Measurements from ENCODE around the gene EPN1. TPM values are rescaled to one million over a fixed set of nuclear protein-coding genes. Genes with fewer than 3 reads are reported as not detected.

Gene EPN1
- total RNA-seq, 6 experiments from 2014 or later = 176 to 191 (median 185) TPM

DNA sequence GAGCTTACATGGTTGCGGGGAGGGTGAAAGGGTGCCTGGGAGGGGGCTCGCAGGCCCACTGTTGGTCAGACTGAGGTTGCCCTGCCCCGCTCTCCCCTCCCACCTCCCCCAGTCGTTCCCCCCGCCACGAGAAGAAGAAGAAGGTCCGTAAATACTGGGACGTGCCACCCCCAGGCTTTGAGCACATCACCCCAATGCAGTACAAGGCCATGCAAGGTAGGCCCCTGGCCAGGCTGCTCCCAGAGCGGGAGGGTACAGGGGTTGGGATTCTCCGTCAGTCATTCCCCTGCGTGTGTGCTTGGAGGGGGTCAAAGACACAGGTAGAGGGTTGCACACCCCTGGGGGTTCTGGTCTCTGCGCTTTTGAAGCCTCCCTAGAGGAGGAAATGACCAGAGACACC lies 14.6 kb upstream of the EPN1 start:
- no peak overlapping the region for H3K4me3 Mint-ChIP-seq
- H3K27ac Mint-ChIP-seq = no peak overlapping the region
- TF ChIP-seq, protein P1, sequence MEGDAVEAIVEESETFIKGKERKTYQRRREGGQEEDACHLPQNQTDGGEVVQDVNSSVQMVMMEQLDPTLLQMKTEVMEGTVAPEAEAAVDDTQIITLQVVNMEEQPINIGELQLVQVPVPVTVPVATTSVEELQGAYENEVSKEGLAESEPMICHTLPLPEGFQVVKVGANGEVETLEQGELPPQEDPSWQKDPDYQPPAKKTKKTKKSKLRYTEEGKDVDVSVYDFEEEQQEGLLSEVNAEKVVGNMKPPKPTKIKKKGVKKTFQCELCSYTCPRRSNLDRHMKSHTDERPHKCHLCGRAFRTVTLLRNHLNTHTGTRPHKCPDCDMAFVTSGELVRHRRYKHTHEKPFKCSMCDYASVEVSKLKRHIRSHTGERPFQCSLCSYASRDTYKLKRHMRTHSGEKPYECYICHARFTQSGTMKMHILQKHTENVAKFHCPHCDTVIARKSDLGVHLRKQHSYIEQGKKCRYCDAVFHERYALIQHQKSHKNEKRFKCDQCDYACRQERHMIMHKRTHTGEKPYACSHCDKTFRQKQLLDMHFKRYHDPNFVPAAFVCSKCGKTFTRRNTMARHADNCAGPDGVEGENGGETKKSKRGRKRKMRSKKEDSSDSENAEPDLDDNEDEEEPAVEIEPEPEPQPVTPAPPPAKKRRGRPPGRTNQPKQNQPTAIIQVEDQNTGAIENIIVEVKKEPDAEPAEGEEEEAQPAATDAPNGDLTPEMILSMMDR (IDR thresholded peaks at IDR 0.05) = no peak
- H3K27me3 Mint-ChIP-seq (ENCODE audit: insufficient read depth) = peaks cover 5% of the 10 kb centered on the region
- peaks cover 35% of the 10 kb centered on the region for H3K4me1 Mint-ChIP-seq (ENCODE audit: low read depth)
- no peak for DNase-seq
- no peaks in the 10 kb centered on the region for H3K9me3 Mint-ChIP-seq
- peaks cover 26% of the 10 kb centered on the region for H3K36me3 Mint-ChIP-seq (ENCODE audit: low read depth)

DNA sequence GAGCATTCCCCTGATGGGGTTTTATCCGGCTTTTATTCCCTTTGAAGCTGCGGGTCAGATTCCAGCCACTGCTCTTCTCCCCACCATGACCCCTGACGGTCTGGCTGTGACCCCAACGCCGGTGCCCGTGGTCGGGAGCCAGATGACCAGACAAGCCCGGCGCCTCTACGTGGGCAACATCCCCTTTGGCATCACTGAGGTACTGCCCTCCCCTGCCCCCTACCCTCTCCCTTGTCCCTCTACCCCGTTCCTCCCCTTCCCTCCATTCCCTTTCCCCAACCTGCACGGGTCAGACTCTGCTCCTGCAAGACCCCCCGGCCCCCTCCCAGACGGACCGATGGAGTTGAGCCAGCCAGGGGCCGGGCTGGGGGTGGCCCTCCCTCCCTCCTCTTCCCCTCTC lies 14.0 kb upstream of the EPN1 start:
- Mint-ChIP-seq H3K27ac (no peak overlapping the region), H3K36me3 (ENCODE audit: low read depth) (peaks cover 20% of the 10 kb centered on the region), H3K4me3 (no peak overlapping the region), H3K27me3 (ENCODE audit: insufficient read depth) (peaks cover 4% of the 10 kb centered on the region), H3K4me1 (ENCODE audit: low read depth) (peaks cover 31% of the 10 kb centered on the region), H3K9me3 (no peaks in the 10 kb centered on the region)
- no peak for DNase-seq
- TF ChIP-seq, protein P1 (IDR thresholded peaks at IDR 0.05) = no peak

DNA sequence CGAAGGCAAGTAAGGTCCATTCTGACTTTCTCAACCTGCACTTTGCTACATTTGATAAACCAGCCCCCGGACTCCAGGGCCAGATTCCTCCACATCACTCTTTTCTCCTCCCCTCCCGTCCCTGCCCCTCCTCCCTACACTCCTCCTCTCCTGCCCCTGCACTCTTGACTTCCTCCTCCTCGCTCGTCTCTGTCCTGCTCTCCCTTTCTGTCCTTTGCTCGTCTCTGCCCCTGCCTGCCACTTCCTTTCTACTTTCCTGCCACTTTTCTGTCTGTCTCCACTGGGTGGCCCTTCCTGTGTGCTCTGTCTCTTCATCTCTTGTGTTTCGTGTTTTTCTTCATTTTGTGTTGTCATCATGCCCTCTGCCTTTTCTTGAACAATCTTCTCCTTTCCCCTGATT lies 13.2 kb upstream of the EPN1 start:
- Mint-ChIP-seq H3K4me1 (ENCODE audit: low read depth) (peaks cover 23% of the 10 kb centered on the region), H3K36me3 (ENCODE audit: low read depth) (peaks cover 16% of the 10 kb centered on the region)

DNA sequence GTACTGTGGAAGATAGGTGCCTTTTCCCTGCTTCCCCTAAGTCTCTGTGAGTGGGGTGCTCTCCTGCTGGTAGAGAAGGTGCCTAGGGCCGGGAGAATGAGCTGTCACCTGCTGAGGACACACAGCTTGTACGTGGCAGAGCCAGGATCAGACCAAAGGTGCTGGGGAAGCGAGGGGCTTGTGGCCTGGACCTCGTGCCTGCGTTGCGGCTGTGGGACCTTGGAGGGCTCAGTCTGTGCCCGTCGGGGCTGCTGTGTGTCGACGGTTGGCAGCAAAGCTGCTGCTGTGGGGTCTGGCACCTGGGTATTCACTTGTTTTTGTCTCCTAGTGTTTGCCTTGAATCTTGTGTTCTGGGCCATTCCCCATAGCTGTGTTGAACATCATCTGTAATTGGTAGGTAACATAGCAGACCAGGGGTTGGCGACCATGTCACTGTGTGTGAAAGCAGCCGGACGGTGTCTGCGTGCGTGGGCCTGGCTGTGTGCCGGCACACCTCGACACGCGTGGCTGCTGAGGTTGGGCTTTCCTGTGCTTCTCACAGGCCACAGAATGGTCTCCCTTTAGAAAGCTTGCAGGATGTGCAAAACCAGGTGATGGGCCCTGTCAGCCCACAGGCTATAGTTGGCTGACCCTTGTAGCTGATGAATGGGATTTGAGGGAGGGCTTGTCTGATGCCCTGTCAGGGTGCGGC lies 11.0 kb upstream of the EPN1 start:
- peaks cover 16% of the 10 kb centered on the region for H3K36me3 Mint-ChIP-seq (ENCODE audit: low read depth)
- H3K27me3 Mint-ChIP-seq (ENCODE audit: insufficient read depth) = peaks cover 4% of the 10 kb centered on the region
- H3K27ac Mint-ChIP-seq = no peak overlapping the region
- peaks cover 7% of the 10 kb centered on the region for H3K4me1 Mint-ChIP-seq (ENCODE audit: low read depth)
- DNase-seq = no peak
- TF ChIP-seq, protein P1 (IDR thresholded peaks at IDR 0.05) = no peak
- no peak overlapping the region for H3K4me3 Mint-ChIP-seq
- no peaks in the 10 kb centered on the region for H3K9me3 Mint-ChIP-seq

More for the DNA sequence above, 13.2 kb upstream of the EPN1 start:
- peaks cover 4% of the 10 kb centered on the region for H3K27me3 Mint-ChIP-seq (ENCODE audit: insufficient read depth)
- no peaks in the 10 kb centered on the region for H3K9me3 Mint-ChIP-seq
- H3K27ac Mint-ChIP-seq = no peak overlapping the region
- no peak for DNase-seq
- H3K4me3 Mint-ChIP-seq = no peak overlapping the region
- TF ChIP-seq, protein P1 (IDR thresholded peaks at IDR 0.05) = no peak

DNA sequence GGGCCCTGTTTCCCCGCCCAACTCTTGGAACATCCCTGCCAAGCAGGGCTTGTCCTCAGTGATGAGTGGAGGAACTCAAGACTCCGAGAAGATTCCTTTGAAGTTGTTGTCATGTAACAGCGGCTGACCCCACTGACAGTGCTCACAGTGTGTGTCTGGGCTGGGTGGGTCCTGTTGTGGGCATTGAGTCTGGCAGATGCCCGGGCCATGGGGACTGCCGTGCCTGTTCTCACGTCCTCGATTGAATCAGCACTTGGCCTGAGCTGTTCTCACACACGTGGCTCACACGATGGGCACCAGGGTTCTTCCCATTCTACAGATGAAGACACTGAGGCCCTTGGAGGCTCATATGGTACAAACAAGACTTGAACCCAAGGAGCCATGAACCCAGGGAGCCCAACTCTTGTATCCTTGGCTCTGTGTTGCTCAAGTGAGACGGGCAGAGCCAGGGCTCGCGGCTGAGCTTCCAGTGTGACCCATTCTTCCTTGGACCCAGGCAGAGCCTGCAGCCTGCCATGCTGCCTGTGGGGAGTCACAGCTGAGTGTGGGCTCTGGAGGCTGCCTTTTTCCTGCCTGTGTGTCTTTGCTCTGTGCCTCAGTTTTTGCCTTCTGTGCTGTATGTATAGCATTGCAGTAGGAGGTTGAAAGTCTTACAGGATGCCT lies 8.6 kb upstream of the EPN1 start:
- Mint-ChIP-seq H3K4me3 (no peak overlapping the region), H3K27ac (no peak overlapping the region), H3K4me1 (ENCODE audit: low read depth) (peaks cover 12% of the 10 kb centered on the region)

More for the DNA sequence above, 8.6 kb upstream of the EPN1 start:
- Mint-ChIP-seq H3K27me3 (ENCODE audit: insufficient read depth) (peaks cover 4% of the 10 kb centered on the region), H3K9me3 (no peaks in the 10 kb centered on the region), H3K36me3 (ENCODE audit: low read depth) (peaks cover 16% of the 10 kb centered on the region)
- DNase-seq = no peak
- TF ChIP-seq, protein P1 (IDR thresholded peaks at IDR 0.05) = no peak

Measured in HFFc6 (cell line).